Neural progenitor cell (in vitro differentiated cells): ENCODE measurements around the gene LMTK2. TPM values are rescaled to one million over a fixed set of nuclear protein-coding genes. Genes with fewer than 3 reads are reported as not detected.

Experiments
- DNase-seq: peaks from one replicate; pipeline ENCODE4 v3.0.0-alpha.2; 2016; ENCODE audit warnings: low spot score
- H2AFZ ChIP-seq: fragments of 200-600 bp; sonication (generic); replicated peaks from 2 replicates; pipeline ENCODE4 v1.6.1; 2016; ENCODE audit warnings: antibody characterized with exemption
- H3F3A ChIP-seq: fragments of 200-600 bp; sonication (generic); 2 replicates; pipeline ENCODE4 v1.6.1; 2016; ENCODE audit warnings: antibody characterized with exemption, low read depth
- H3K27ac ChIP-seq: fragments of 200-600 bp; sonication (generic); 2 replicates; pipeline ENCODE4 v1.5.1; 2016; ENCODE audit warnings: mild to moderate bottlenecking
- H3K27me3 ChIP-seq: fragments of 200-600 bp; sonication (generic); 2 replicates; pipeline ENCODE4 v1.6.1; 2016; ENCODE audit warnings: mild to moderate bottlenecking, moderate library complexity
- H3K36me3 ChIP-seq: fragments of 200-600 bp; sonication (generic); 2 replicates; pipeline ENCODE4 v1.5.1; 2016
- H3K4me1 ChIP-seq: fragments of 200-600 bp; sonication (generic); 2 replicates; pipeline ENCODE4 v1.6.1; 2016; ENCODE audit warnings: mixed run types
- H3K4me2 ChIP-seq: fragments of 200-600 bp; sonication (generic); 2 replicates; pipeline ENCODE4 v1.6.1; 2016
- H3K4me3 ChIP-seq: fragments of 200-600 bp; sonication (generic); 2 replicates; pipeline ENCODE4 v1.5.1; 2016
- H3K79me2 ChIP-seq: fragments of 200-600 bp; sonication (generic); 2 replicates; pipeline ENCODE4 v1.6.1; 2016; ENCODE audit warnings: low read depth
- H3K9ac ChIP-seq: fragments of 200-600 bp; sonication (generic); 2 replicates; pipeline ENCODE4 v1.6.1; 2016
- H3K9me3 ChIP-seq: fragments of 200-600 bp; sonication (generic); 2 replicates; pipeline ENCODE4 v1.5.1; 2016; ENCODE audit warnings: low read depth
- H4K20me1 ChIP-seq: fragments of 200-600 bp; sonication (generic); 2 replicates; pipeline ENCODE4 v1.6.1; 2016; ENCODE audit warnings: low read depth
- H3K27ac Mint-ChIP-seq: 3 replicates; pipeline ENCODE4 v1.8.0; 2021; ENCODE audit warnings: mixed read lengths
- H3K27me3 Mint-ChIP-seq: 2 replicates; pipeline ENCODE4 v1.8.0; 2022; ENCODE audit warnings: low read depth, mild to moderate bottlenecking, inconsistent platforms, moderate library complexity, mixed read lengths; ENCODE audit not compliant: insufficient read depth
- H3K36me3 Mint-ChIP-seq: 3 replicates; pipeline ENCODE4 v1.8.0; 2021; ENCODE audit warnings: mixed read lengths
- H3K4me1 Mint-ChIP-seq: 3 replicates; pipeline ENCODE4 v1.8.0; 2021; ENCODE audit warnings: mixed read lengths
- H3K4me3 Mint-ChIP-seq: 3 replicates; pipeline ENCODE4 v1.8.0; 2021; ENCODE audit warnings: mild to moderate bottlenecking, moderate library complexity, mixed read lengths
- H3K9me3 Mint-ChIP-seq: 3 replicates; pipeline ENCODE4 v1.8.0; 2020; ENCODE audit warnings: mixed read lengths
- EZH2 ChIP-seq: fragments of 200-600 bp; sonication (generic); IDR thresholded peaks from 2 replicates; pipeline ENCODE4 v1.6.1; 2017; ENCODE audit warnings: antibody characterized with exemption, mild to moderate bottlenecking, moderate library complexity
- EZH2phosphoT487 ChIP-seq: fragments of 200-600 bp; sonication (generic); IDR thresholded peaks from 2 replicates; pipeline ENCODE4 v1.6.1; 2017; ENCODE audit warnings: antibody characterized with exemption
- total RNA-seq: library from RNA; depleted of rRNA; stranded (reverse); fragments of >200 nt; gene quantifications from 2 replicates; pipeline ENCODE4 v1.2.3, GENCODE V29; 2015; ENCODE audit warnings: low replicate concordance
- TF ChIP-seq, protein P1 (sequence below): fragments of 200-600 bp; sonication (generic); IDR thresholded peaks from 2 replicates; pipeline ENCODE4 v1.5.1; 2017; ENCODE audit warnings: antibody characterized with exemption, mild to moderate bottlenecking

Gene LMTK2
- total RNA-seq, 1 donor from 2014 or later: 14.1 TPM

DNA sequence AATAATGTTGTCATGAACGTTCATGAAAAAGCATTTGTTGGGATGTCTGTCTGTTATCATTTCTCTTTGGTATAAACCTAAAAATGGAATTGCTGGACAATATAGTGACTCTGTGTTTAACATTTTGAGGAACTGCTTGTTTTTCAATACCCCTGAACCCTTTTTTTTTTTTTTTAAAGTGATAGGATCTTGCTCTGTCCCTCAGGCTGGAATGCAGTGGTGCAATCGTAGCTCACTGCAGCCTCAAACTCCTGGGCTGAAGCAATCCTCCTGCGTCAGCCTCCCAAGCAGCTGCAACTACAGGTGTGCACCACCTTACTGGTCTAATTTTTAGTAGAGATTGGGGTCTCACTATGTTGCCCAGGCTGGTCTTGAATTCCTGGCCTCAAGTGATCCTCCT lies 15.1 kb upstream of the LMTK2 start:
- Histone ChIP-seq H3F3A (no peaks in the 10 kb centered on the region), H3K79me2 (no peaks in the 10 kb centered on the region), H3K4me1 (no peaks in the 10 kb centered on the region), H3K9ac (no peak overlapping the region), H3K4me2 (no peak overlapping the region), H3K9me3 (peaks cover 6% of the 10 kb centered on the region), H2AFZ (no peak overlapping the region), H3K36me3 (no peaks in the 10 kb centered on the region), H3K4me3 (no peak overlapping the region), H3K27ac (no peak overlapping the region), H4K20me1 (no peaks in the 10 kb centered on the region), H3K27me3 (no peaks in the 10 kb centered on the region)
- TF ChIP-seq EZH2 (no peak), EZH2phosphoT487 (no peak)
- TF ChIP-seq, protein P1, sequence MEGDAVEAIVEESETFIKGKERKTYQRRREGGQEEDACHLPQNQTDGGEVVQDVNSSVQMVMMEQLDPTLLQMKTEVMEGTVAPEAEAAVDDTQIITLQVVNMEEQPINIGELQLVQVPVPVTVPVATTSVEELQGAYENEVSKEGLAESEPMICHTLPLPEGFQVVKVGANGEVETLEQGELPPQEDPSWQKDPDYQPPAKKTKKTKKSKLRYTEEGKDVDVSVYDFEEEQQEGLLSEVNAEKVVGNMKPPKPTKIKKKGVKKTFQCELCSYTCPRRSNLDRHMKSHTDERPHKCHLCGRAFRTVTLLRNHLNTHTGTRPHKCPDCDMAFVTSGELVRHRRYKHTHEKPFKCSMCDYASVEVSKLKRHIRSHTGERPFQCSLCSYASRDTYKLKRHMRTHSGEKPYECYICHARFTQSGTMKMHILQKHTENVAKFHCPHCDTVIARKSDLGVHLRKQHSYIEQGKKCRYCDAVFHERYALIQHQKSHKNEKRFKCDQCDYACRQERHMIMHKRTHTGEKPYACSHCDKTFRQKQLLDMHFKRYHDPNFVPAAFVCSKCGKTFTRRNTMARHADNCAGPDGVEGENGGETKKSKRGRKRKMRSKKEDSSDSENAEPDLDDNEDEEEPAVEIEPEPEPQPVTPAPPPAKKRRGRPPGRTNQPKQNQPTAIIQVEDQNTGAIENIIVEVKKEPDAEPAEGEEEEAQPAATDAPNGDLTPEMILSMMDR: no peak
- Mint-ChIP-seq H3K36me3 (no peaks in the 10 kb centered on the region), H3K27me3 (peaks cover 2% of the 10 kb centered on the region), H3K9me3 (peaks cover 7% of the 10 kb centered on the region), H3K27ac (no peak overlapping the region), H3K4me3 (no peak overlapping the region), H3K4me1 (no peaks in the 10 kb centered on the region)
- DNase-seq: no peak

DNA sequence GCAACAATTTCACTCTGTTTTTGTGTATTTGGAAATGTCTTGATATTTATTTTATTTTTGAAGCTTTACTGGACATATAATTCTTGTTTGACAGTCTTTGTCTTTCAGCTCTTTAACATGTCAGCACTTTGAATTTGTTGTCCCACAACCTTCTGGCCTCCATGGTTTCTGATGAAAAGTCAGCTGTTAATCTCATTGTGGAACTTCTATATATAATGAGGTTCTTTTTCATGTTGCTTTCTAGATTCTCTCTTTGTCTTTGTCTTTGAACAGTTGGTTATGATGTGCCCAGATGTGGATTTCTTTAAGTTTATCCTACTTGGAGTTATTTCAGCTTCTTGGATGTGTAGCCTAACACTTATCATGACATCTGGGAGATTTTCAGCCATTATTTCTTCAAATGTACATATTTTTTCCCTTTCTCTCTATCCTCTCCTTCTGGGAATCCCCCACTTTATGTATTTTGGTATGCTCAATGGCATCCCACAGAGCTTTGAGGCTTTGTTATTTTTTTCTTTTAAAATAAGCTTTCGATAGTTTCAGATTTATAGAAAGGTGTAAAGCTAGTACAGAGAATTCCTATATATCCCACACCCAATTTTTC lies 9.5 kb upstream of the LMTK2 start:
- no peaks in the 10 kb centered on the region for H3K27me3 ChIP-seq

DNA sequence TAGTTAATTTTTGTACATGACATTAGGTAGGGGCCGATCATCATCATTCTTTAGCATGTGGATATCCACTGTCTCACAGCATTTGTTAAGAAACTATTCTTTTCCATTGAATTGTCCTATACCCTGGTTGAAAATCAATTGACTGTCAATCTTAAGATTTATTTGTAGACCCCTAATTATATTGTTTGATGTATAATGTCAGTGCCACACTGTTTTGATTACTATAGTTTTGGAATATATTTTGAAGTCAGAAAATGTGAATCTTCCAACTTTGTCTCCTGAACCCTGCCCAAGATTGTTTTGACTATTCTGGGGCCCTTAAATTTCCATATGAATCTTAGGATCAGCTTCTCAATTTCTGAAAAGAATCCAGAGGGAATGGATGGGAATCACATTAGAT lies 6.6 kb upstream of the LMTK2 start:
- H3K36me3 ChIP-seq: peaks cover 5% of the 10 kb centered on the region
- Mint-ChIP-seq H3K4me3 (no peak overlapping the region), H3K27ac (no peak overlapping the region), H3K36me3 (no peaks in the 10 kb centered on the region), H3K4me1 (no peaks in the 10 kb centered on the region), H3K27me3 (peaks cover 8% of the 10 kb centered on the region), H3K9me3 (peaks cover 50% of the 10 kb centered on the region)
- no peaks in the 10 kb centered on the region for H4K20me1 ChIP-seq
- H3K9ac ChIP-seq: no peak overlapping the region
- H2AFZ ChIP-seq: no peak overlapping the region
- H3K9me3 ChIP-seq: peaks cover 10% of the 10 kb centered on the region
- no peak overlapping the region for H3K4me2 ChIP-seq
- no peak for DNase-seq
- no peaks in the 10 kb centered on the region for H3F3A ChIP-seq
- H3K4me1 ChIP-seq: no peaks in the 10 kb centered on the region
- H3K27me3 ChIP-seq: no peaks in the 10 kb centered on the region
- no peak for TF ChIP-seq EZH2phosphoT487
- TF ChIP-seq, protein P1: no peak
- no peak for TF ChIP-seq EZH2
- H3K27ac ChIP-seq: no peak overlapping the region
- no peaks in the 10 kb centered on the region for H3K79me2 ChIP-seq
- no peak overlapping the region for H3K4me3 ChIP-seq

More for the DNA sequence above, 9.5 kb upstream of the LMTK2 start:
- Histone ChIP-seq H3K9me3 (peaks cover 16% of the 10 kb centered on the region), H3F3A (no peaks in the 10 kb centered on the region), H3K4me2 (no peak overlapping the region), H3K79me2 (no peaks in the 10 kb centered on the region), H3K36me3 (peaks cover 5% of the 10 kb centered on the region), H3K9ac (no peak overlapping the region), H4K20me1 (no peaks in the 10 kb centered on the region), H3K27ac (no peak overlapping the region), H3K4me3 (no peak overlapping the region), H3K4me1 (no peaks in the 10 kb centered on the region), H2AFZ (no peak overlapping the region)
- no peaks in the 10 kb centered on the region for H3K4me1 Mint-ChIP-seq
- H3K9me3 Mint-ChIP-seq: peaks cover 49% of the 10 kb centered on the region
- H3K36me3 Mint-ChIP-seq: no peaks in the 10 kb centered on the region
- H3K27ac Mint-ChIP-seq: no peak overlapping the region
- H3K4me3 Mint-ChIP-seq: no peak overlapping the region
- TF ChIP-seq, protein P1: no peak
- TF ChIP-seq EZH2: no peak
- TF ChIP-seq EZH2phosphoT487: no peak
- peaks cover 8% of the 10 kb centered on the region for H3K27me3 Mint-ChIP-seq
- no peak for DNase-seq
